ENCODE measurements around the gene NBPF1. TPM values are rescaled to one million over a fixed set of nuclear protein-coding genes. Genes with fewer than 3 reads are reported as not detected.
A peak's percentile ranks its signal among the peaks of the same experiment; 100 is the strongest.
"Not testable (repeated sequence)": the region's sequence is repeated elsewhere in the genome, so short reads cannot be mapped to it uniquely, and the experiment has no call there.

The NBPF1 gene
- total and polyA plus RNA-seq, 2 donors from 2014 or later: 8.0 to 56.3 TPM

GRCh38 chr1:16540421-16540893, 72.9 kb downstream of the NBPF1 start:
- H3K4me1 ChIP-seq (ENCODE audit: control insufficient read depth in 2 of 3, insufficient read depth in 2 of 3, low read depth in 1 of 3, low read length in 3 of 3); intact Hi-C loops (cut with DNase I); H3K9ac ChIP-seq (ENCODE audit: low read length in 3 of 3); H3K27ac ChIP-seq (ENCODE audit: low read depth in 2 of 2, low read length in 2 of 2); H3K36me3 ChIP-seq (ENCODE audit: control insufficient read depth in 2 of 3, insufficient read depth in 3 of 3, low read length in 3 of 3); DNase-seq; H3K9me3 ChIP-seq (ENCODE audit: control insufficient read depth in 2 of 3, insufficient read depth in 1 of 3, low read length in 3 of 3); FAIRE-seq; H3K4me3 ChIP-seq (ENCODE audit: low read length in 3 of 3); H3K27me3 ChIP-seq (ENCODE audit: control insufficient read depth, insufficient read depth, low read length): not testable (repeated sequence)

- H3K9me3 ChIP-seq (ENCODE audit: control insufficient read depth in 2 of 3, insufficient read depth in 1 of 3, low read length in 3 of 3); intact Hi-C loops (cut with DNase I); H3K36me3 ChIP-seq (ENCODE audit: control insufficient read depth in 2 of 3, insufficient read depth in 3 of 3, low read length in 3 of 3); H3K27me3 ChIP-seq (ENCODE audit: control insufficient read depth, insufficient read depth, low read length); H3K9ac ChIP-seq (ENCODE audit: low read length in 3 of 3); H3K4me3 ChIP-seq (ENCODE audit: low read length in 3 of 3); H3K4me1 ChIP-seq (ENCODE audit: control insufficient read depth in 2 of 3, insufficient read depth in 2 of 3, low read depth in 1 of 3, low read length in 3 of 3); H3K27ac ChIP-seq (ENCODE audit: low read depth in 2 of 2, low read length in 2 of 2); DNase-seq; FAIRE-seq: not testable (repeated sequence)
Observed at GRCh38 chr1:16537528-16537927, 75.8 kb downstream of the NBPF1 start.

- H3K27ac ChIP-seq (ENCODE audit: low read depth in 2 of 2, low read length in 2 of 2); H3K9ac ChIP-seq (ENCODE audit: low read length in 3 of 3); H3K27me3 ChIP-seq (ENCODE audit: control insufficient read depth, insufficient read depth, low read length); H3K4me3 ChIP-seq (ENCODE audit: low read length in 3 of 3); intact Hi-C loops (cut with DNase I); H3K9me3 ChIP-seq (ENCODE audit: control insufficient read depth in 2 of 3, insufficient read depth in 1 of 3, low read length in 3 of 3); H3K36me3 ChIP-seq (ENCODE audit: control insufficient read depth in 2 of 3, insufficient read depth in 3 of 3, low read length in 3 of 3); H3K4me1 ChIP-seq (ENCODE audit: control insufficient read depth in 2 of 3, insufficient read depth in 2 of 3, low read depth in 1 of 3, low read length in 3 of 3); FAIRE-seq: not testable (repeated sequence)
- DNase-seq: peak in 1 of 5 donors; percentile 41
Observed at GRCh38 chr1:16536796-16537195, 76.6 kb downstream of the NBPF1 start.

DNA sequence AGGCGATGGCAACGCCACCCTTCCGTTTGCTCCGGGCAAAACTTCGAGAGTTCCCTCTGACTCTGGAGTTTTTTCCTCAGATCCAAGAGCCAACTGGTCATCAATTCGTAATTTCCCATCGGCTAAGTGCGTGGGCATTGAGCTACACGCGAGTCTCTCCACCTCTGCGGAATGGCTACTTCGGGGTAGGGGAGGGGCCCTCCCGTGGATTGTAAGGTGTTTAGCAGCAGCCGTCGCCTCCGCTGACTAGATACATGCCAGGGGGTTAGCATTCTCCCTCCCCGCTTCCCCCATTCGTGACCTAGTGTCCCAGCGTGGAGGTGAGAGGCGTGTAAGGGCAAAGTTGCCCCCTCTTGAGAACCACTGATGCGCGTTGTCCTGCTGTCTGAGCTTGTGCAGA, 77.5 kb downstream of the NBPF1 start:
- intact Hi-C loops (cut with DNase I); H3K4me3 ChIP-seq (ENCODE audit: low read length in 3 of 3); FAIRE-seq: not testable (repeated sequence)

DNA sequence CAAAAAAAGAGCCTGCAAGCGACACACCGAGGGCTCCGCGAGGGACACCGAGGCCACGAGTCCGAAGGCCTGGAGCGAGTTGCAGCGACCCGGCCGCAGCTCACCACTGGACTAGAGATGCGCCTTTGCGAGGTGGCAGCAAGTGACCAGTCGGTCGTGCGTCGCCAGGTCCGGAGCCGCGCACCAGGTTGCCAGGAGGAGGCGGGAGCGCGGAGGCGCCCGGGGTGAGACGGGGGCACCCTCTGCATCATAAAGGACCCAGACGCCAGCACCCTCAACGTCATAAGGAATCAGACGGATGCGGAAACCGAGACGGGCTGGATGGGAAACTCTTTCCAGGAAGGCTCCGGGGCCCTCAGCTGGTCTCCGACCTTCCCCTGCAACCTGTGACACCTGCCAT, 77.9 kb downstream of the NBPF1 start:
- H3K4me1 ChIP-seq (ENCODE audit: control insufficient read depth in 2 of 3, insufficient read depth in 2 of 3, low read depth in 1 of 3, low read length in 3 of 3); H3K9ac ChIP-seq (ENCODE audit: low read length in 3 of 3); H3K9me3 ChIP-seq (ENCODE audit: control insufficient read depth in 2 of 3, insufficient read depth in 1 of 3, low read length in 3 of 3); FAIRE-seq; H3K4me3 ChIP-seq (ENCODE audit: low read length in 3 of 3); intact Hi-C loops (cut with DNase I); H3K27me3 ChIP-seq (ENCODE audit: control insufficient read depth, insufficient read depth, low read length); H3K36me3 ChIP-seq (ENCODE audit: control insufficient read depth in 2 of 3, insufficient read depth in 3 of 3, low read length in 3 of 3); H3K27ac ChIP-seq (ENCODE audit: low read depth in 2 of 2, low read length in 2 of 2): not testable (repeated sequence)
- DNase-seq: peak in 3 of 5 donors; percentile 11 to 55 (median 48)

More for the DNA sequence above, 77.5 kb downstream of the NBPF1 start:
- not testable (repeated sequence) for H3K27me3 ChIP-seq (ENCODE audit: control insufficient read depth, insufficient read depth, low read length); H3K4me1 ChIP-seq (ENCODE audit: control insufficient read depth in 2 of 3, insufficient read depth in 2 of 3, low read depth in 1 of 3, low read length in 3 of 3); H3K9ac ChIP-seq (ENCODE audit: low read length in 3 of 3); H3K27ac ChIP-seq (ENCODE audit: low read depth in 2 of 2, low read length in 2 of 2); H3K36me3 ChIP-seq (ENCODE audit: control insufficient read depth in 2 of 3, insufficient read depth in 3 of 3, low read length in 3 of 3); H3K9me3 ChIP-seq (ENCODE audit: control insufficient read depth in 2 of 3, insufficient read depth in 1 of 3, low read length in 3 of 3)
- peak in 1 of 5 donors; percentile 60 for DNase-seq

- FAIRE-seq; H3K27me3 ChIP-seq (ENCODE audit: control insufficient read depth, insufficient read depth, low read length); H3K4me3 ChIP-seq (ENCODE audit: low read length in 3 of 3); H3K9ac ChIP-seq (ENCODE audit: low read length in 3 of 3); H3K27ac ChIP-seq (ENCODE audit: low read depth in 2 of 2, low read length in 2 of 2); intact Hi-C loops (cut with DNase I); H3K4me1 ChIP-seq (ENCODE audit: control insufficient read depth in 2 of 3, insufficient read depth in 2 of 3, low read depth in 1 of 3, low read length in 3 of 3); H3K9me3 ChIP-seq (ENCODE audit: control insufficient read depth in 2 of 3, insufficient read depth in 1 of 3, low read length in 3 of 3); H3K36me3 ChIP-seq (ENCODE audit: control insufficient read depth in 2 of 3, insufficient read depth in 3 of 3, low read length in 3 of 3): not testable (repeated sequence)
- peak in 3 of 5 donors; percentile 64 to 83 (median 68) for DNase-seq
Observed at GRCh38 chr1:16534829-16535456, 78.4 kb downstream of the NBPF1 start.

DNA sequence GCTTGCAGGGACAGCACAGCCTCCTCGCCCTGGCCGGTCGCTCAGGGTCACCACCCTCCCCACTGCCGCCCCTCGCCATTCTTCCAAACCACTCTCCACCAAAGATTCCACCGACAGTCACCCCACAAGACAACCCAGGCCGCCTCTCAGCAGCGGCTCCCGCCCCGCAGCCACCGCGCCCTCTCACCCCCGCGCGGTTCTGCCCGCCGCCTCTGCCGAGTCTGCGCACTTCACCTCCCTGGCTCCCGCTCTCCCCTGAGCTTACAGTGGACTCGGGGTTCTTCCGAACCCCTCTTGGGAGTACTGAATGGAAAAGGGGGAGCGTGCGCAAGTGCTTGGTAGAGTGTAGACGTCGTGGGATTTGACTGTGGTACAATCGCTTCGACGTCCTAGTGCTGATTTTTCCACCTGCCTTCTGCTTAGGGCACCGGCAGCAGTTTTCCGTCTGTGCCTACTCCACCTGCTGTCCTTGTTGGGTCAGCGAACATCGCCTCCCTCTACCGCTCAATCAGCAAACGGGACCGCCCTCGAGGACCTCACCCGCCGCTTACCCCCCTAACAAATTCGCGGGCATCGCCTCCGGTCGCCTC, 79.0 kb downstream of the NBPF1 start:
- H3K4me3 ChIP-seq (ENCODE audit: low read length in 3 of 3); FAIRE-seq; H3K4me1 ChIP-seq (ENCODE audit: control insufficient read depth in 2 of 3, insufficient read depth in 2 of 3, low read depth in 1 of 3, low read length in 3 of 3); H3K36me3 ChIP-seq (ENCODE audit: control insufficient read depth in 2 of 3, insufficient read depth in 3 of 3, low read length in 3 of 3); H3K9ac ChIP-seq (ENCODE audit: low read length in 3 of 3); H3K27me3 ChIP-seq (ENCODE audit: control insufficient read depth, insufficient read depth, low read length); intact Hi-C loops (cut with DNase I); H3K27ac ChIP-seq (ENCODE audit: low read depth in 2 of 2, low read length in 2 of 2); H3K9me3 ChIP-seq (ENCODE audit: control insufficient read depth in 2 of 3, insufficient read depth in 1 of 3, low read length in 3 of 3): not testable (repeated sequence)
- peak in 3 of 5 donors; percentile 16 to 45 (median 18) for DNase-seq

DNA sequence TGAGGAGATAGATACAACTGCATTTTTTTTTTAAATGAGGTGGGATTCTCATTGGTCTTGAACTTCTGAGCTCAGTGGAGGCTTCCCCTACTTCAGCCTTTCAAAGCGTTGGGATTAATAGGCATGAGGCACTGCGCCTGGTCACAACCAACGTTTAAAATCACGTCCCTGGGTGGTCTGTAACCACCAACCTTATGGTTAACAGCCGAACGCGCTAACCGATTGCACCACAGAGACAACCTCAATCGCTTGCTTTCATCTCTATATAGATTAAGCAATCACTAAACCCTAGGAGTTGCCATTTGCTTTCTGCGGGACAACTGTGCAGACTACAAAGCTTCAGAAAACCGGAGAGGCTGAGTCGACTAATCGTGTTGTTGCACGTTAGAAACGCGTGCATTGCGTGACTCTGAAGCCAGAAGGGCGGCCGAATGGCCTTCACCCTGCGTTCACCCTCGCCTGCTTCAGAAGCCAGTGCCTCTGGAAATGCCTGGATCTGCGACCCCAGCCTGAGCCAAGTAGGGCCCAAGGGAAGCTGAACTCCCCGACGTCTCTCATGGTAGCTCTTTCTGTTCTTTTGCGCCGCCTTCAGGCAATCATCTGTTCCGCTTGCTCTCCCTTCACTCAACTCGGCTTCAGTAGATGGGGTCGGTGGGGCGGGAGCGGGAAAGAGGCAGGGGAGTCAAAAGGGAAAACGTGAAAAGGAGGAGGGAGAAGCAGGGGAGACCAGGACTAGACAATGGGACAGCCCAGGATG, 81.0 kb downstream of the NBPF1 start:
- H3K9me3 ChIP-seq (ENCODE audit: control insufficient read depth in 2 of 3, insufficient read depth in 1 of 3, low read length in 3 of 3); H3K4me3 ChIP-seq (ENCODE audit: low read length in 3 of 3); FAIRE-seq; H3K27ac ChIP-seq (ENCODE audit: low read depth in 2 of 2, low read length in 2 of 2); H3K4me1 ChIP-seq (ENCODE audit: control insufficient read depth in 2 of 3, insufficient read depth in 2 of 3, low read depth in 1 of 3, low read length in 3 of 3); H3K9ac ChIP-seq (ENCODE audit: low read length in 3 of 3); intact Hi-C loops (cut with DNase I); H3K36me3 ChIP-seq (ENCODE audit: control insufficient read depth in 2 of 3, insufficient read depth in 3 of 3, low read length in 3 of 3); H3K27me3 ChIP-seq (ENCODE audit: control insufficient read depth, insufficient read depth, low read length): not testable (repeated sequence)
- DNase-seq: peak in 2 of 5 donors; percentile 9 to 17
